NCI-H510A (cell line): ENCODE data around the gene SNX5.
"Not testable (repeated sequence)": the region's sequence is repeated elsewhere in the genome, so short reads cannot be mapped to it uniquely, and the experiment has no call there.

Experiments used
- DNase-seq: peaks from one replicate; lab custom pipeline; 2025; lab: John Stamatoyannopoulos, UW

The SNX5 gene

DNA sequence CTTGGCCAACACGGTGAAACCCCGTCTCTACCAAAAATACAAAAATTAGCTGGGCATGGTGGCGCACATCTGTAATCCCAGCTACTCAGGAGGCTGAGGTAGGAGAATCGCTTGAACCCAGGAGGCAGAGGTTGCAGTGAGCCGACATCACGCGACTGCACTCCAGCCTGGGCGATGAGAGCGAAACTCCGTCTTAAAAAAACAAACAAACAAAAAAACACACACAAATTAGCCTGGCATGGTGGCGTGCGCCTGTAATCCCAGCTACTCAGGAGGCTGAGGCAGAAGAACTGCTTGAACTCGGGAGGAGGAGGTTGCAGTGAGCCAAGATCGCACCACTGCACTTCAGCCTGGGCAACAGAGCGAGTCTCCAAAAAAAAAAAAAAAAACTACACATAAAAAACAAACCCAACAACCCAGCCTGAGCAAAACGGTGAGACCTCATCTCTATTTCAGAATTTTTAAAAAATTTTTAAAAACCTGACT, 8.2 kb downstream of the SNX5 start:
- not testable (repeated sequence) for DNase-seq

DNA sequence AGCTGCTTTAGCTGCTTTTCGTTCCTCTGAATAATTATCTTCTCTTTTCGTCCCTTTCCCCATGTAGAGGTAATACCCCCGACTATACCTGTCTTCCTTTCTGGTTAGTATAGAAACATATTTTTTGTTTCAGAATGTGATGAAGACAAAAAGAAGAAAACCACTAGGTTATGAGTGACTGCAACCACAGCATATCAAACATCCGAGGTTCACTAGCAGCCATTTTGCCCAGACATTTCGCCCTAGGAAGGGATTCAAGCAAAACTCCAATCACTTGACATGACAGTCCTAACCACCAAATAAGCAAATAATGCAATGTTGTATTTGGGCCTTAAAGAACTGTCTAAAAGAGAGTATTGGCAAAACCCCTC, 9.4 kb downstream of the SNX5 start:
- no peak for DNase-seq

GRCh38 chr20:17958373-17959256, 10.0 kb downstream of the SNX5 start:
- no peak for DNase-seq

DNA sequence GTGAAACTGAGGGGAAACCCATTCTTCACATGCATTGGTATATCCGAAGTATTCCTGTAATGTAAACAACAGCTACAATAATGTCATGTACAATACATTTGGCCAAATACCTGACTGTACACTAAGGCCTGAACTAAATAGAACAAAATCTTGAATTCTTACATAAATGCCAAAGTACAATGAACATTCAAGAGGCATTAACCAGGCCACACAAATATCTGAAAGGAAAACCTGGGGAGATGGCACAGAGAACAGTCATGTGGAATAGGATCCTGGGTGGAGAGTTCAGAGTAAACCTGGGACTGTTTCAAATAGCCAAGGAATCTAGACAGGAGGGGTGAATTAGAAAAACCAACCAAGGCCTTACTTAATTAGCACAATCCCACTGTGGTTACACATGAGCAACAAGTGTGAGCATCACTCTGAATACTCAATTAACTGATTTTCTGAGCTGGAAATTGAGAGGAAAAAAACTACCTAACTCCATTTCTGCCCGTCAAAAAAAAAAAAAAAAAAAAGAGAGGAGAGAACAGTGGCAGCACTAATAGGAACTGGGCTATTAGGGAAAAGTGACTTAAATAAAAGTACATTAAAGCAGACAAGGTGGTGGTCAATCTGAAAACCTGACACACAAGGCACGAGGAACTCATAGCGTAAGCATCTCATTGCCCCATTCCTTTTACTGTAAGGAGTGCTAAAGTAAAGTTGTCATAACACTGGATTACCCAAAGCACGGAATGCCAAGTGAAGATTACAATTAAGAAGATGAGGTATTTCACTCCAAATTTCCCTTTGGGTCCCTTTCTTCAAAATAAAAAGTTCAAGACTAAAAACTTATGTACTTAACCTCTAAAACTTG, 10.9 kb downstream of the SNX5 start:
- DNase-seq: no peak

DNA sequence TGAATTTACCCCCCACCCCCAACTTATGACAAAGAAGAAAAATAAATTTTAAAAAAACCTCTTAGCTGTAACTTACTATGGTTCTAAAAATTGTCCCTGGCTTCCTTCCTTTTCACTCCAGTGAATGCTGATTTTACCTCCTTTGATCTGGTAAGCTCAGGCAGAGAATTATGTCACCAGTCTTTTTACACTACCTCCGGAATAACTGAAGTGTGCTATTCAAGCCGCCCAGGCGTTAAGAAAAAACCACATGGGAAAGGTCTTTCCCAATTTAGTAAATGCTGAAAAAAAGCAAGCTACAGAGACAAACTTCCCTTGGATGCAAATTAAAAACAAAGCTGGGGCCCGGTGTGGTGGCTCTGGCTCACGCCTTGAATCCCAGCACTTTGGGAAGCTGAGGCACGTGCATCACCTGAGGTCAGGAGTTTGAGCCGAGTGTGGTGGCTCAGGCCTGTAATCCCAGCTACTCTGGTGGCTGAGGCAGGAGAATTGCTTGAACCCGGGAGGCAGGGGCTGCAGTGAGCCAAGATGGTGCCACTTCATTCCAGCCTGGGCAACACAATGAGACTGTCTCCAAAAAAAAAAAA, 12.4 kb downstream of the SNX5 start:
- no peak for DNase-seq

DNA sequence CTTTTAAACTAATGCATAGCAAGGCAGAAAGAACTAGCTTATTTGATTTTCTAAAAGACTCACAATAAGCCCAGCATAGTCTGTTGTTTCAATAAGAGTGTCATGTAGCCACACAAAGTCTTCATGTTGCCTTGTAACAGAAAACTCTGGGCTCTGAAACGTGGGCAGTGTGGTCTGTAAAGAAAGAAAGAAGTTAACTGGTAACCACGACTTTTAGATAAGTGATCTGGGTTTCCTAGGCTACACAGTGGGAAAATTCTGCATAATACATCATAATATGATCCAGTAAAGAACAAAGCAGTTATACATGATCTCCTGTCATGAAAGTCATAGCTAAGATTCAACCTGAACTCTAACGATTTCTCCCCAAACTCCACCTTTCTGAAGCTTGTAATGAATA, 13.3 kb downstream of the SNX5 start:
- no peak for DNase-seq

GRCh38 chr20:17953935-17954334, 14.7 kb downstream of the SNX5 start:
- no peak for DNase-seq

DNA sequence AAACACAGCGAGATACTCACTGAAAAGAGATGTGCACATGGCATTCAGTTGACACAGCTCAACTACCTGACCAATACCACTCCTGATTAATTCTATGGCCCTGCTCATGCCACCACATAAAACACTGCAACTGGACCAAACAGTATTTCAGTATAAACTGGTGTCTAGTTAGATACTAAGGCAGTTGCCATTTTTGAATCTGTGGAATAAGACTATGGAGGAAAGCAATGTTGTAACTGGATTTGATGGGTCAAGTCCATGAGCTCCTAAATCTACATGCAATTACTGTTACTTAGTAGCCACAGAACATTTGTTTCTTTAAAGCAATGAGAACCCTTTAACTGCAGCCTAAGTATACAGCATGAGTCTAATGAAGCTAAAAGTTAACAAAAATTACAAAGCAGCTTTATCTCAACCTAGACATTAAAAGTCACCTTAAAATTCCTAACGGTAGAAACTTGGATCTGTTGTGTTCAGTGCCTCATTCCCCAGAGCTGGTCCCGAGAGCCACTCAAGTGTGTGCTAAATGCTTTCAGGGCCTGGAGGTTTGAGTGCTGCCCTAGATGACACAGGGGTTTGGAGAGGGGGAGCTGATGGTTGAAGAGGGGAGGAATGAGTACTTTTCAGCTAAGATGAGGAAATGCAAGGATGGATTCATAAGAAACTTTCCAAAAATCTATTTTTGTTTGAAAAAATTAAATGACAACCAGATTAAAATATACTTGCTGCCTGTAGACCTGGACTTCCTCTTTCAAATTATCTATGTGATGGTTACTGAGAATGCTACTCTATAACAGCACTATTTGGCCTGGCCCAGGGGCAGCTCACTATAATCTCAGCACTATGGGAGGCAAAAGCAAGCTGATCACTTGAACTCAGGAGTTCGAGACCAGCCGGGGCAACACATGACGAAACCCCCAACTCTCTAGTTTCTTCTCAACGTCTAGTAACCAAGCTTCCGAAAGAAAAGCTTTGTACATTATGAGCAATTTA, 15.6 kb downstream of the SNX5 start:
- DNase-seq: no peak

- DNase-seq: no peak
These were observed 17.3 kb downstream of the SNX5 start for GRCh38 chr20:17951323-17951722.

- no peak for DNase-seq
These were observed 17.9 kb downstream of the SNX5 start for GRCh38 chr20:17950670-17951069.

DNA sequence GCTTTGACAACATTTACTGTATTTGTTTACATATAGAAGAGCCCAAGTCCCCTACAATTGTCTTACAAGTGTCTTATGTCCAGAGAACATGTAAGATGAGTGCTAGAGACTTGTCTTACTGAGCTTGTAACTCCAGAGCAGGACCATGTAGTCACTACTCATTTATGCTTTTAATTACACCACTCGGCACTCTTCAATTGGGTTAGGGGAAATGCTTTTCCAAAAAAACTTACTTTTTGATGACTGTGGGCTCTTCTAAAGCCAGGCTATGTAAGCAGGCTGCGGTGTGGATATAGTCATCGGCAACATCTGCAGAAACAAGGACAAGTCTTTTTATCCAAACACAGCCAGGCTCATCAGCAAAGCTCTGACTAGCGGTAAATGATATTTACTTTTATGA, 18.7 kb downstream of the SNX5 start:
- no peak for DNase-seq

DNA sequence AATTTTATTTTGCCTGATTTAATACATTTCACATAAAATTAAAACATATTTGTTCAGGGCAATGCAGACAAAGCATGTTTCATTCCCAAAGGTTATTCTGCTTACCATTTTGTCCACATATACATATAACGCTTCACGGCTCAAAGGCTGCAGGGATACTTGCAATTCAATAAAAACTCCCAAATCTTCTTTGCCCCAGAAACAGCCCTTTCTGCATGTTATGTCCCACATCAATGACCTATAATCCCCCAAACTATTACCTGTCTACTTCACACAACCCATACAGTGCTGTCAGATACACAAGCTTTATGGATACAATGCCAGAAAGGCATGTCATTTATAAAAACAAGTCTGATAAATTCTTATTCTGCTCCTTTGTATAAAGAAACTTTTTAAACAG, 20.2 kb downstream of the SNX5 start:
- no peak for DNase-seq

- no peak for DNase-seq
These were observed 21.1 kb downstream of the SNX5 start for GRCh38 chr20:17947474-17947815.

DNA sequence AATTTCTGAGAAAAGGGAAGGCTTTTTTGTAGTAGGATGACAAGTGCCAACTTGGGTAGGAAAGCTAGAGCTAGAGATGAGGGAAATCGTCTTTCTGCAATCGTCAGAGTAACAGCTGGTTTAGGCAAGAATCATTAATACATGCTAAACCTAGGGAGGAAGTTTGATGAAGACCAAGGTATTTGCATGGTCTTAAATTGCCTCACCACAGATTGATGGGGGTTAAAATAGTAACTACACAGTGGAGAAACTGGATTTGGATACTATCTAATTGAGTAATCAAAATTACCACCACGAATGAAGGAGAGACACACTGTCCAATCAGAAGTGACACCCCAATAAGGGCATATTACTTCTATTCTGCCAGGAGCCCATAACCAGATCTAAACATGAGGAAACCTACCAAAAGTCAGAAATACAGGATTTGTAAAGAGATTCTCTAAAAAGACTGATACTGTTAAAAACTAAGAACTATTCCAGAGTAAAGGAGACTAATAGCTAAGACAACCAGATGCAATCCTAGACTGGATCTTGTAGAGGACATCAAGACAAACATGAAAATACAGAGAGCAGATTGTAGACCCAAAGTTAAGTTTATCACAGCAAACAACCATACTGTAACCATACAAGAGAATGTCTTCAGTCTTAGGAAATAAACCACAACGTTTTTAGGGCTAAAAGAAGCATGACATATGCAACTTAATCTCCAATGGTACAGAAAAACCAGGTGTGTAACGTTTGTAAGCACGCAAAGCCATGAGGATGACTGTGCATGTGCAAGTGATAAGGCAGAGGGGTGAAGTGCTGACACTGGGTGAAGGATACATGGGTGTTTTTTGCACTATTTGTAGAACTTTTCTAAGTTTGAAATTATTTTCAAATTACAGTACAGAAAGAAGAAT, 21.8 kb downstream of the SNX5 start:
- DNase-seq: no peak

DNA sequence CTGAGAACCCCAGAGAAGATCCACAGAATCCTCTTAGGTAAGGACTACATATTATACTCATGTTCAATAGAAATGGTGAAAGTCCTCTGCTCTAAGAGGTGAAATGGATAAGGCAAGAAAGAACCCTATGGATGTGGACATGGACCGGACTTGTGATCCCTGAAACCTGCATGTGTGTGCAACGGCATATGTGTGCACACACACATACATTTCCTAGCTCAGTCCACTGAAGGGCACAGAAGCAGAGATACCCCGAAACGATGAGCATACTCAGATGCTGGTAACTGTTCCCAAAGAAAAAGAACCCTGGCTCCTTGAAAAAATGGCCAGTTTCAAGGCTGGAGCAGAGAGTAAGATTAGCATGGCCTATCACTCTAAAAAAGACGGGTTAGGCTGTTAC, 22.6 kb downstream of the SNX5 start:
- DNase-seq: no peak

GRCh38 chr20:17944854-17945474, 23.6 kb downstream of the SNX5 start:
- no peak for DNase-seq

- no peak for DNase-seq
These were observed 25.3 kb downstream of the SNX5 start for GRCh38 chr20:17943343-17943742.

GRCh38 chr20:17941826-17942196, 26.8 kb downstream of the SNX5 start:
- no peak for DNase-seq

DNA sequence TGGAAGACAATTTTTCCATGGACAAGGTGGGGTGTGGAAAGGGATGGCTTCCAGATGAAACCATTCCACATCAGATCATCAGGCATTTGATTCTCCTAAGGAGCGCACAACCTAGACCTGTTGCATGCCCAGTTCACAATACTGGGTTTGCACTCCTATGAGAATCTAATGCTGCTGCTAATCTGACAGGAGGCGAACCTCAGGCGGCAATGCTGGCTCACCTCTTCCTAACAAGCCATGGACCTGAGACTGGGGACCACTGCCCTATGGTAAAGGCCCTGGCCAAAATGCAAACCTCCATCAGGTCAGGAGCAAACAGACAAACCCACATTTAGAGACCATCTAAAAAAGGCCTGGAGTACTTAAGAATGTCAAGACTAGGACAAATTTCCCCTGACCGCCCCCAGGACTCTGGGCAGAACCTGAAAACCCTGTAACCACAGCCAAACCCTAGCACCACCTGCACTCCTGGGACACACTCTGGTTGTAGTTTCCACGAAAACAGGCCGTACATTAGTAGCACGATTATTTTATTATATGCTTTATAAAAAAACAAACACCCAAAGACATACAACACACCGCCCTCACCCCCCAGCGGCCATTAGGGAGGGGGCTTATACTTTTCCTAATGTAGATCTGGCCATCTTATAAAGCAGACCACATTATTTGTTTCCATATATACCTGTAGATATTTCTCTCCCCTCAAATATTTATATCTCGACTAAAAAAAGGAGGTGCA, 27.3 kb downstream of the SNX5 start:
- no peak for DNase-seq
